GM19351 (cell line): Measurements from ENCODE around the gene ARMC3.
"Not testable (repeated sequence)": the region's sequence is repeated elsewhere in the genome, so short reads cannot be mapped to it uniquely, and the experiment has no call there.

ENCODE experiments used
- ATAC-seq: cut with Tn5 transposase; IDR thresholded peaks from one replicate; pipeline ENCODE4 v1.9.1; 2021; ENCODE audit warnings: mild to moderate bottlenecking, moderate library complexity; ENCODE audit not compliant: unreplicated experiment

ARMC3 gene

DNA sequence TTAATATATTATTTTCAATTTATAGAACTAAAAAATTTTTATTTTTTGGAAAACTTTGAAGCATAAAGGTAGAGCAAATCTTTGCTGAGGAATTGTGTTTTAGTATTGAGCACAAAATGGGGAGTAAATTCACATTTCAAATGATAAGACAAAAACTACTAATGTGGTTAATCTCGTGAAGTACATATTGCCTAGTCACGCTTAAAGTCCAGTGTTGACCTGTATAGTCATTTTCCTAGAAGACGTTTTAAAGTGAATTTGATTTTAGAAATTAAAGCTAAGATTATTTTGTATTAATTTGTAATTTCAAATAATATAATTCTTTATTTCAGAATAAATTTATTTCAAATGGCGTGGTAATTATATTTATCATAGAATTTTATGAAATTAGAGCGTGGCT lies 110.3 kb downstream of the ARMC3 start:
- no peak for ATAC-seq

DNA sequence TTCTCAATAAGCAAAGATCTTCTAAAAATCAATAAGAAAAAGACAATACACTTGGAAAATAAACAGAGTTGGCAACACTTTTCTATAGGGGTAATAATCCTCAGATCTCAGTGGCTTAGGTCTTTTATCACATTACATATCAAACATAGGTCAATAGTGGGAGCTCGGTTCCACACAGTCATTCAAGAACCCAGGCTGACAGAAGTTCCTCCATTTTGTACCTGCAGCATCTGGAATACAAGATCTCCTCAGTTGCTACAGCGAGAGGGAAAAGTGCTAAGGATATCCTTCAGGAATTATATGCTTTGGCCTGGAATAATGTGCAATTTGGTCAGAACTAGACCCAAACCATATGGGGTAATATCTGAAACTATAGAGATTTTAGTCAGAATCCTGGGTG lies 112.1 kb downstream of the ARMC3 start:
- ATAC-seq: no peak

GRCh38 chr10:23046027-23046426 lies 118.2 kb downstream of the ARMC3 start:
- no peak for ATAC-seq

- ATAC-seq: no peak
These were observed 119.6 kb downstream of the ARMC3 start for GRCh38 chr10:23047201-23048050.

GRCh38 chr10:23048191-23048590 lies 120.3 kb downstream of the ARMC3 start:
- no peak for ATAC-seq

- ATAC-seq: no peak
These were observed 123.4 kb downstream of the ARMC3 start for GRCh38 chr10:23051278-23051677.

DNA sequence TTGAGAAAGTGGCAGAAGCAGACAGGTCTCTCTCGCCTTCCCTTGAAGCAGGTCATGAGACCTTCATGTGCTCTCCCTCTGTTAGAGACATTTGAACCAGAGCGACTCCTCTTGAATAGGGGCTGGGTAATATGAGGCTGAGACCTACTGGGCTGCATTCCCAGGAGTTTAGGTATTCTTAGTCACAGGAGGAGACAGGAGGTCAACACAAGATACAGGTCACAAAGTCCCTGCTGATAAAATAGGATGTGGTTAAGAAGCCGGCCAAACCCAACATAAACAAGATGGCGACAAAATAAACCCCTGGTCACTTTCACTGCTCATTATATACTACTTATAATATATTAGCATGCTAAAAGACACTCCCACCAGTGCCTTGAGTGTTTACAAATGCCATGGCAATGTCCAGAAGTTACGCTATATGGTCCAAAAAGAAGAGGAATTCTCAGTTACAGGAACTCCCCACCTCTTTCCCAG lies 124.0 kb downstream of the ARMC3 start:
- ATAC-seq: no peak

- no peak for ATAC-seq
These were observed 125.2 kb downstream of the ARMC3 start for GRCh38 chr10:23053036-23053435.

DNA sequence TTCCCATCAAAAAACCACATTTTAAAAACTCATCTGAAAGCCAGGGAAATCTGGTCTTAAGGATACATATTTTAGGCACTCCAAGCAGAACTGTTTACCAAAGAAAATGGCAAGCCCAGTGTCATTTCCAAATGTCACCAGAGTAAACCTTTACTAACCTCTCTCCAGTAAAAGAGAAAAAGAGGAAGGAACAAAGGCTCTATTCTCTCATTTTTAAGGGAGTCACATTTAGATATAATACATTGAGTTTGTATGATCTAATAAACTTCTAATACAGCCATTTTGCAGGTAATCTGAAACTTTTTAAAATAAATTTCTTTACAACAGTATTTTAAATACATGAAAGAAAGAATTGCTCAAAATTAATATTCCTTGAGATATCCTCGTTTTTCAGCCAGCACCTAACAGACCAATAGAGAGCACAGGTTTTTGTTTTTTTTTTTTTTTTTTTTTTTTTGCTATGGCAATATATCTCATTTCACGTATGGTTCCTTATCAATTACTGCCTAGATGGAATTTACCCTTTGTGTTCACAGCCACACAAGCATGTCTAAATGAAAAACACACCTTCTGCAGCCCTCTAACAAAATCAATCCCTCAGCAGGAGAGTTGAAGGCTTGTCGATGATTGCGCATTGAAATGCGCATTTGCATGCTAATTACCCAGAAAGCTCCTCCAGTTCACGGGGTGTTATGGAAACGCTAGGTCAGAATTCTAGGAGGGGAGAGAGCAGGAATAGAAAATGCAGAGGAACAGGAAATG lies 127.8 kb downstream of the ARMC3 start:
- no peak for ATAC-seq

DNA sequence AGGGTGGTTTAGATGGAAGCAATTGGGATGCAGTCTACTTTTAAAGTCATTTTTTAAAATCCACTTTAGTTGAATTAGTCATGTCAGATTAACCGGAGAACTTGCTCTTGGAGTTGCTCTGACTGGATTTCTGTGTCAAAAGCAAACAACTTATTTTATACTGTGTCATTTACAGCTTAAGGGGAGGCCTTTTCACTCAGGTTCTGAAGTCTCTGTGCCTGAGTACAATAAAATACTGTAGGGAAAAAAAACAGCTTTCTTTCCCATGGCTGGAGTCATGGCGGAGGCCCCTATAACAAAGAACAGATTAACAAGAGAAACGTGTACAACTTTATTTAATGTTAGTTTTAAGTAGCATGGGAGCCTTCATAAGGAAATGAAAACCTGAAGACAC lies 128.3 kb downstream of the ARMC3 start:
- ATAC-seq: no peak

- ATAC-seq: no peak
These were observed 130.5 kb downstream of the ARMC3 start for GRCh38 chr10:23058366-23058765.

DNA sequence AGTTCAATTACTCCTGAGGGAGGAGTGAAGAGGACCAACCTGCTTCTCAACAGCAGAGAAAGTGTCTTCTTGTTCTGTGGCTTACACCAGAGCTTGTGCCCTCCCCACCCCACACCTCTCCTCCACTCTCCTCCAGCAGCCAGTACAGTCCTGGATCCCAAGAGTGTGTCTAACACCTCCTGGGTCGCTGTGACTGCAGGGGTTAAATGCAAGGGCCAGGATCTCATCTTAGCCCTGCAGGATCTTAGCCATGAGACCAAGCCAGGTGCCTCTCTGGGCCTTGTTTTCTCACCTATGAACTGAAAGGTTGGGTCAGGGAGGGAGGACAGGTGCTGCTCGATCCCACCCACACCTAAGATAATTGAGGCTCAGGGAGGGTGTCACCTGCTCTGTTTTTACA lies 133.1 kb downstream of the ARMC3 start:
- no peak for ATAC-seq

DNA sequence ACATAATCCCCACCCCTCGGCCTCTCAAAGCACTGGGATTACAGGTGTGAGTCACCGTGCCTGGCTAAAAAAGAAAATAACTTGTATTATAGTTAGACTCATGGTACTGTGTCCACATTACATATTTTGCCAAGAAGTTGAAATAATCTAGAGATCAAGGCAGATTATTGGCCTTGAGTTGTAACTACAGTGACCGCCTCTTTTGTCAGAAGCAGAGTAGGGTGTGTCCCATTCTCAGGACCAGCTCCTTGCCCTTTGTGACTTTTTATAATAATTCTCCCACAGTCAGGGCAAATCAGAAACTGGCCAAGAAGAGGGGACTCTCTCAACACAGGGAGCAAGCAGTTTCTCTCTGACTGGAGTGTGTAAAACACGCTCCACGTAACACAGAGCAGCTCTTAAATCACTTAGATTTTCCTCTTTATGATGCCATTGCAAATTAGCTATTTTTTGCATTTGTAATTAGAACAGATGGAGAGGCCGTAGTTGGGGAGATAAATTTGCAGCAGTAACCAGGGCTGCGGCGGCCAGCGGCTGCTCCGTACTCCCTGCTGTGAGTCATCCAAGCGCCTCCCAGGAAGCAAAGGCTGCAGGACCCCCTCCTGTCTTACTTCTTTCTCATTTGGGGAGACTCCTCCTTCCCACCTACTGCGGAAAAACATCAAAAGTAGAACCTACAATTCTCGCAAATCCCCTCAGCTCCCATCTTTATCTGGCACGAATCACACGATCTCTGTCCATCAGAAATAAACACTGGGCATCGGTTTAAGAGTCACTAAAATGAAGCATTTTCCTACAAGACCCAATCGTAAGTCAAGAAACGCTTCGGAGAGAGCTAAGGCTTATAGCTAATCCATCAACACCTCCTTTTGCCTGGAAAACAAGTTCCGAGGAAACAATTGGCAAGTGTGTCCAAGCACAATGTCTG lies 135.5 kb downstream of the ARMC3 start:
- no peak for ATAC-seq

- ATAC-seq: no peak
These were observed 136.3 kb downstream of the ARMC3 start for GRCh38 chr10:23063973-23064812.

GRCh38 chr10:23064813-23065114 lies 136.9 kb downstream of the ARMC3 start:
- ATAC-seq: not testable (repeated sequence)

GRCh38 chr10:23065181-23065948 lies 137.5 kb downstream of the ARMC3 start:
- no peak for ATAC-seq

GRCh38 chr10:23067337-23067736 lies 139.5 kb downstream of the ARMC3 start:
- no peak for ATAC-seq

GRCh38 chr10:23067939-23068775 lies 140.3 kb downstream of the ARMC3 start:
- ATAC-seq: peak; percentile 51
